ENCODE results near the gene CDCA4. TPM values are rescaled to one million over a fixed set of nuclear protein-coding genes. Genes with fewer than 3 reads are reported as not detected.

CDCA4 gene
- 34.6 and 44.4 TPM in 2 replicates for total RNA-seq

GRCh38 chr14:105020815-105021655 lies at the start of gene CDCA4:
CDCA4 (minus strand) TSS chr14:105021083; CDS start chr14:105011929, 9,154 bp downstream.

GRCh38 chr14:105065280-105066228 lies 44.7 kb upstream of the CDCA4 start, which contains the start of gene GPR132:
GPR132 (minus strand) TSS chr14:105065430; CDS start chr14:105055420, 10,010 bp downstream.

GRCh38 chr14:104985675-104986486 lies 35.0 kb downstream of the CDCA4 start, which contains the start of gene CLBA1:
CLBA1 (plus strand) TSS chr14:104985788; CDS start chr14:104986432, 644 bp downstream.

GRCh38 chr14:104977681-104978653 lies 42.9 kb downstream of the CDCA4 start, which contains the start of gene AHNAK2:
AHNAK2 (minus strand) TSS chr14:104978374; CDS start chr14:104978237, 137 bp downstream.

Other genes with a start within 250 kb of the CDCA4 start
- gene AKT1, start 225.3 kb downstream of the CDCA4 start, total RNA-seq: 88.9 and 171 TPM in 2 replicates
- 3.8 and 5.1 TPM in 2 replicates for gene ZBTB42, start 220.0 kb downstream of the CDCA4 start, total RNA-seq
- gene CEP170B, start 155.8 kb downstream of the CDCA4 start, total RNA-seq: 37.6 and 72.1 TPM in 2 replicates
- not detected in 2 replicates for gene PLD4, start 96.2 kb downstream of the CDCA4 start, total RNA-seq
- 283 and 1,136 TPM in 2 replicates for gene AHNAK2, start 42.7 kb downstream of the CDCA4 start, total RNA-seq
- gene CLBA1, start 35.3 kb downstream of the CDCA4 start, total RNA-seq: 11.8 and 13.0 TPM in 2 replicates
- gene GPR132, start 44.3 kb upstream of the CDCA4 start, total RNA-seq: under 0.01 and 0.21 TPM in 2 replicates
- gene JAG2, start 147.7 kb upstream of the CDCA4 start, total RNA-seq: 19.8 and 56.0 TPM in 2 replicates
- gene NUDT14, start 160.2 kb upstream of the CDCA4 start, total RNA-seq: 23.4 and 31.1 TPM in 2 replicates
- gene BTBD6, start 227.4 kb upstream of the CDCA4 start, total RNA-seq: 52.6 and 55.0 TPM in 2 replicates